ENCODE results near the gene ZRANB3.
"Not testable (repeated sequence)": the region's sequence is repeated elsewhere in the genome, so short reads cannot be mapped to it uniquely, and the experiment has no call there.

Gene ZRANB3

GRCh38 chr2:135124924-135125886, 405.8 kb downstream of the ZRANB3 start:
- DNase-seq (ENCODE audit: low read depth in 2 of 2) = no peak

GRCh38 chr2:135121658-135122039, 409.4 kb downstream of the ZRANB3 start:
- not testable (repeated sequence) for DNase-seq (ENCODE audit: low read depth in 2 of 2)

GRCh38 chr2:135121016-135121657, 409.9 kb downstream of the ZRANB3 start:
- no peak for DNase-seq (ENCODE audit: low read depth in 2 of 2)

- no peak for DNase-seq (ENCODE audit: low read depth in 2 of 2)
Measured at GRCh38 chr2:135119582-135119981, 411.4 kb downstream of the ZRANB3 start.

- DNase-seq (ENCODE audit: low read depth in 2 of 2) = no peak
Measured at GRCh38 chr2:135113322-135113721, 417.7 kb downstream of the ZRANB3 start.

GRCh38 chr2:135105513-135106316, 425.3 kb downstream of the ZRANB3 start:
- not testable (repeated sequence) for DNase-seq (ENCODE audit: low read depth in 2 of 2)

- no peak for DNase-seq (ENCODE audit: low read depth in 2 of 2)
Measured at GRCh38 chr2:135103843-135104242, 427.2 kb downstream of the ZRANB3 start.

- DNase-seq (ENCODE audit: low read depth in 2 of 2) = no peak
Measured at GRCh38 chr2:135099802-135100483, 431.1 kb downstream of the ZRANB3 start.

- no peak for DNase-seq (ENCODE audit: low read depth in 2 of 2)
Measured at GRCh38 chr2:135097532-135098231, 433.3 kb downstream of the ZRANB3 start.

- DNase-seq (ENCODE audit: low read depth in 2 of 2) = no peak
Measured at GRCh38 chr2:135096665-135097446, 434.2 kb downstream of the ZRANB3 start.

GRCh38 chr2:135095591-135095990, 435.4 kb downstream of the ZRANB3 start:
- no peak for DNase-seq (ENCODE audit: low read depth in 2 of 2)

GRCh38 chr2:135094508-135094907, 436.5 kb downstream of the ZRANB3 start:
- DNase-seq (ENCODE audit: low read depth in 2 of 2) = no peak

GRCh38 chr2:135093670-135094330, 437.2 kb downstream of the ZRANB3 start:
- no peak for DNase-seq (ENCODE audit: low read depth in 2 of 2)

- no peak for DNase-seq (ENCODE audit: low read depth in 2 of 2)
Measured at GRCh38 chr2:135093193-135093592, 437.8 kb downstream of the ZRANB3 start.

GRCh38 chr2:135091681-135092080, 439.3 kb downstream of the ZRANB3 start:
- DNase-seq (ENCODE audit: low read depth in 2 of 2) = no peak

GRCh38 chr2:135089597-135089996, 441.4 kb downstream of the ZRANB3 start:
- DNase-seq (ENCODE audit: low read depth in 2 of 2) = not testable (repeated sequence)
